T47D (cell line): Measurements from ENCODE around the gene SRSF12.

Source experiments
- DNase-seq, 2 experiments: peaks; one replicate each; pipeline versions ENCODE4 v3.0.0 to v3.0.0-alpha.2; 2011 to 2012; ENCODE audit warnings: low read depth in 1 of 2, low spot score in 1 of 2
- JUND ChIP-seq: IDR thresholded peaks from 2 replicates; pipeline ENCODE4 v1.6.1; 2012; ENCODE audit warnings: low read depth
- in situ Hi-C: cut with HindIII; loops from 2 replicates; pipeline ENCODE4 v1.10.0; 2016; ENCODE audit warnings: low sequenced_read_pairs, low pct_unique_long_range_greater_than_20kb

Gene SRSF12

DNA sequence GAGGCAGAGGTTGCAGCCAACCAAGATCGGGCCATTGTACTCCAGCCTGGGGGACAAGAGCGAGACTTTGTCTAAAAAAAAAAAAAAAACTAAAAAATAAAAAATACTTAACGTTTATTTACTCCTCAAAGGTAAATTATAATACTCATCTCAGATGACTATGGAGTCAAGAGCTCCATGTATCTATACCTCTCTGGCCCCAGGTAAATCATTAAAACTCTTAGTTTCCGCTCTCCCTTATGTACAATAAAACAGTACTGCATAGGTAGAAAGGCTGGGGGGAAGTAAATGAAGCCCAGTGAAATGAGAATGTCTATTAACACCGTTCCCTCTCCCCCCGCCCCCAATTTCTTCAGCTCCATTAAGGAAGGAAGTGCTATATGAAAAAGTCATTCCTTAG is 1.2 kb downstream of the SRSF12 start:
- in situ Hi-C loops, result no loop called here
- no peak for DNase-seq
- no peak for TF ChIP-seq JUND

- no peak for TF ChIP-seq JUND
- DNase-seq, result no peak
- in situ Hi-C loops, result no loop called here
Measured at GRCh38 chr6:89111933-89112332, 5.9 kb downstream of the SRSF12 start.

DNA sequence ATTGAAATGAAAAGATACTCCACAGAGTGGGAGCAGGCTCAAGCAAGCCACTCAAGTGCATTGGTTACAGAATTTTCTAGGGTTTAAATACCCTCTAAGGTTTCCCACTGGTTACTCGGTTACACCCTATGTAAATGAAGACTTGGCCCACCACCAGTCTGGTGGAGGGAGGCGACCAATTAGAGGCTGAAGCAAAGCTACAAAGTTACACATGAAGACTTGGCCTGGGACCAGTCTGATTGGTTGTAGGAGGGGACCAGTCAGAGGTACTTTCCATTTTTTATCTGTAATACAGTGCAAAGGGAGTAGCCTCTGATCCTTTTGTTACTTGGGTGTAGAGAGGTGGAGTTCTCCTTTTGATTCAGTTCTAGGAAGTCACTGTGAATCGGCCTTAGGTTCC is 7.6 kb downstream of the SRSF12 start:
- DNase-seq, result no peak
- in situ Hi-C loops, result no loop called here
- TF ChIP-seq JUND, result no peak

DNA sequence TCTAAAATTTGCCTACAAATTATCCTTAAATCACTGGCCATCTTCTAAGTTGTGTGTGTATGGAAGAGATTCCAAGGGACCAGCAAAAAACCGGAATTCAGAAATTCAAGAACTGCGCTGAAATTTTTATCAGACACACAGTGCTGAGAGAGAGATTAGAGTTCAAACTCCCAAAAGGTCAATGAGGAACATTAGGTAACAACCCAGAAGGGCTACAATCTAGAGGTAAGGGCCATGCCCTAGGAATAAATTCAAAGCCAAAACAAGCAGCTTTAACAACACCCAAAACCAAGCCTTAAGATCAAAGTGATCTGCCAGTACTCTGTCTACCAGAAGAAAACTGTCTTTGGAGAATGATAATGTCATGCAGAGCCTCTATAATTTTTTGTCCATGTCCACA is 17.8 kb downstream of the SRSF12 start:
- TF ChIP-seq JUND, result no peak

DNA sequence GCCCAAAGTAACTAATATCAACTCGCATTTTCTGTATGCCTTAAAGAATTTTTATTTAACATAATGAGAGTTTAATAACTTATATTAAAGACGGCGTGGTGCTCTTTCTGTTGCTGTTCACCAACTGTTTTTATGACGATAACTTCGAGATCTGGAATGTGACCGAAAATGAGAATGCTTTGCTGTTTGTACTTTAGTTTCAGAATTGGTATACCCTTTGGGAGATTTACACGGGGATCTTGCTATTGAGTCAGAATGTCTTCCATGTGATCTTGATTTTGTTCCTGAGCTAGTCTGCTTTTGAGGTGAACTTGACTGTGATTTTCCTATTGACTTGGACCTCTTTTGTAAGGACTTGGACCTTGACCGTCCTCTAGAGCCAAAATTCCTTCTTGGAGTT is 19.4 kb downstream of the SRSF12 start:
- DNase-seq, result no peak
- in situ Hi-C loops, result no loop called here
- no peak for TF ChIP-seq JUND

More for the DNA sequence above, 17.8 kb downstream of the SRSF12 start:
- DNase-seq, result no peak
- in situ Hi-C loops, result no loop called here

DNA sequence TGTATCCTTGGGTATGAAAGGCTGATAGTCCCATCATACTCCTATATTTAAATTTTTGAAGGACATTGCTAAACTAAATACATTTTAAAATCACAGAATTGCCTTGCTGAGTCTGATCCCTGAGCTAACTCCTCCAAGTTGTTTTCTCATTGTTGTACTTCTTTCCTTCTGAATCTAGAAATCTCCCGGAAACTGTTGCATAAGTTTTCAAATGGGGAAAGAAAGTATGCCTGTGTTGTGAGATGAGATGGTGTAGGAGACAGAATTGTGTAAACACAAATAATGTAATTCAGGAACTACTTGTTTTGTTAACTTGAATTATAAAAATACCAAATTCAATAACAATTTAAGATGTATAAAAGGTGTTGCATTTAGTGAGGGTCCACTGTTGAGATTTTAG is 30.0 kb downstream of the SRSF12 start:
- DNase-seq, result no peak
- TF ChIP-seq JUND, result no peak
- in situ Hi-C loops, result no loop called here

DNA sequence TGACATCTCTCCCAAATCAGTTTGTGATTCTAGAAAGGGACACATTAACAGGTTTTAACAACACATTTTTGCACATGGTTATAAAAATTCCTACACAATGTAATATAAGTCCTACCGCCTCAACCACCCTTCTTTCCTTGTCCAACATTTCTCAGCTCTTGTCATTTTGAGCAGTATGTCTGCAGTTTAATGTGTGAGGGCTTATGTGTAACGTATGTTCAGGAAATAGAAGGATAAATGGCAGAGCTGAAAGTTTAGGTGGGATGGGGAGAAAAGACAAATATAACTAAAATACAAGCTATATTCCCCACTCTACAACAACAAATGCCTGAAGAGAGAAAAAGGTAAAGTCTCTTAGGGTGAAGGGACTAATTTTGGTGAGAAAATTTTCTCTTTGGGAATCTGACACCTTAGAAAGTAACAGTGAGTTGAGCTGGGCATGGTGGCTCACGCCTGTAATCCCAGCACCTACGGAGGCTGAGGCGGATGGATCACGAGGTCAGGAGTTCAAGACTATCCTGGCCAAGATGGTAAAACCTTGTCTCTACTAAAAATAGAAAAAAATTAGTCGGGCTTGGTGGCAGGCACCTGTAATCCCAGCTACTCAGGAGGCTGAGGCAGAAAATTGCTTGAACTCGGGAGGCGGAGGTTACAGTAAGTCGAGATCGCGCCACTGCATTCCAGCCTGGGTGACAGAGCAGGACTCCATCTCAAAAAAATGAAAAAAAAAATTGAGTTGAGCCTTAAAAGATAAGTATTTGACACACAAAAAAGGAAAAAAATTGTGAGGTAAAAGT is 32.3 kb downstream of the SRSF12 start:
- DNase-seq, result no peak
- TF ChIP-seq JUND, result no peak
- in situ Hi-C loops, result no loop called here

DNA sequence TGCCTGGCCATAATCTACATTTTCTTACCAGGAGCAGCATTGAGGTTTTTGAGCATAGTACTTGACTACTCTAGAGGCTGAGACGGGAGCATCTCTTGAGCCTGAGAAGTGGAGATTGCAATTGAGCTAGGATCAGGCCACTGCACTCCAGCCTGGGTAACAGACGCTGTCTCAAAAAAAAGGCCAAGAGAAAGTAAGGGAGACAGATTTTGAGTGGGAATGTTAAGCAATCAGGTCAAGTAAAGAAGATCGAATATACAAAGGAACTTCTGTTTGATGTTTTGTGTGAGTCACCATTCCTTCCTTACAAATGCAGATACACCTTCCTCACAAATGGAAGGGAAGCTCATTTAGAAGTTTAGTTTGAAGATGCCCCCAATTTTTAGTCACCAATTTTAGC is 32.9 kb downstream of the SRSF12 start:
- no peak for DNase-seq
- in situ Hi-C loops, result no loop called here
- no peak for TF ChIP-seq JUND

DNA sequence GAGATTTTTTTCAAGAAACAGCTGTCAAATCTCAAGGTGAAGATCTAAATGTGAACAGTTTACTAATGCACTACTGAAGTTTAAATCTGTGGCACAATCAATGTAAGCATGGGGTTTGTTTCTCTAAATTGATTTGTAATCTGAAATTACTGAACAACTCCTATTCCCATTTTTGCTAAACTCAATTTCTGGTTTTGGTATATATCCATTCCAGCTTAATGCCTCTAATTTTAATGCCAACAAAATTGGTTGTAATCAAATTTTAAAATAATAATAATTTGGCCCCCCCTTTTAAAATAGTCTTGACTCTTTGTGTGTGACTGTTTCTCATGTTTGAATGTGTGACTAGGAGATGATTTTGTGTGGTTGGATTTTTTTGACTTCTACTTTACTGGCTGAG is 33.3 kb downstream of the SRSF12 start:
- DNase-seq, result no peak
- in situ Hi-C loops, result no loop called here
- no peak for TF ChIP-seq JUND

GRCh38 chr6:89082486-89082891 is 35.4 kb downstream of the SRSF12 start:
- peak in 1 of 2 experiments; percentile 22 for DNase-seq
- TF ChIP-seq JUND, result no peak
- in situ Hi-C loops, result no loop called here

GRCh38 chr6:89081423-89082322 is 36.2 kb downstream of the SRSF12 start:
- in situ Hi-C loops, result no loop called here
- TF ChIP-seq JUND, result no peak
- DNase-seq, result peak; percentile 82 to 96

GRCh38 chr6:89081129-89081422 is 36.8 kb downstream of the SRSF12 start:
- no peak for DNase-seq
- in situ Hi-C loops, result no loop called here
- TF ChIP-seq JUND, result no peak

DNA sequence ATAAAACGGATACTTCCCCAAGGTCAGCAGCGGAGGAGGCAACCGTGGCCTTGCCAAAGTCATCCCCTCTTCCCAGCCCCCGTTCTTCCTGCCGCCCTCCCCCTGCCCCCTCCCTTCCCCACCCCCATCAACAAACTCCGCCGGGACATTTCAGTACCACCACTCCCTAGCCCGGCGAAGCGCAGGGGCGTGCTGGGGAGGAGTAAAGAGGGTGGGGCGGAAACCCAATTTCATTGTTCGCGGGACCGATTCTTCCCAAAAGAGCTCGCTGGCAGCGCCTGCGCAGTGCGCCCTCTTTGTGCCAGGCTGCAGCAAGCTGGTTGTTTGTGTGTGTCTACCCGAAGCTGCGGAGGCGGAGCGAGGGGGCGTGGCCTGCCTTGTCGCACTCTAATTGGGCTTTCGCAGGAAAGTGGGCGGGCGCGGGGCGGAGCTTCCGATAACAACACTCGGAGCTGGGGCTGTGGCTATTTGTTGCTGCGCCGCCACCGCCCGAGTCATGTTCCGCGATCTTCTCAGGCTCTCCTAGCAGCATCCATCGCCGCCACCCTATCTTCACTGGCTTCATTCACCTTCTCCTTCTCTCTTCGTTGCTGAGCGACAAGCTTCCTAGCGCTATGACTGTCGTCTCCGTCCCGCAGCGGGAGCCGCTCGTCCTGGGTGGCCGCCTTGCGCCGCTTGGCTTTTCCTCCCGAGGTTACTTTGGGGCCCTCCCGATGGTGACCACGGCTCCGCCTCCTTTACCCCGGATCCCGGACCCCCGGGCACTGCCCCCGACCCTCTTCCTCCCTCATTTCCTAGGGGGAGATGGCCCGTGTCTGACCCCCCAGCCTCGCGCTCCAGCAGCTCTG is 37.4 kb downstream of the SRSF12 start, which contains the start of gene PNRC1:
Gene PNRC1 (plus strand): TSS at position 471 of the 848 bp plus-strand sequence. CDS start 144 bp downstream, at position 615.
- in situ Hi-C loops, result no loop called here
- no peak for TF ChIP-seq JUND
- DNase-seq, result peak; percentile 84 to 97
